GM06990 (cell line): ENCODE results near the gene ANKMY1.

Source experiments
- DNase-seq: peaks from one replicate; pipeline ENCODE4 v3.0.0-alpha.2; 2011; ENCODE audit not compliant: insufficient read length; ENCODE audit errors: extremely low read depth
- H3K27me3 ChIP-seq: replicated peaks from 2 replicates; pipeline ENCODE4 v1.6.0; 2011; ENCODE audit warnings: low read length; ENCODE audit not compliant: control insufficient read depth, insufficient read depth
- H3K36me3 ChIP-seq: 2 replicates; pipeline ENCODE4 v1.5.1; 2011; ENCODE audit warnings: low read length; ENCODE audit not compliant: control insufficient read depth, insufficient read depth
- H3K4me3 ChIP-seq: replicated peaks from 2 replicates; pipeline ENCODE4 v1.5.1; 2011; ENCODE audit warnings: low read depth, mild to moderate bottlenecking, control low read depth, low read length
- CTCF ChIP-seq: IDR thresholded peaks from 2 replicates; pipeline ENCODE4 v1.5.1; 2011; ENCODE audit warnings: low read length, control low read depth, mild to moderate bottlenecking, inconsistent platforms; ENCODE audit not compliant: insufficient read depth, poor library complexity, severe bottlenecking

The ANKMY1 gene

GRCh38 chr2:240451108-240451611 is 106.6 kb downstream of the ANKMY1 start:
- Histone ChIP-seq H3K27me3 (peaks cover 4% of the 10 kb centered on the region), H3K36me3 (no peaks in the 10 kb centered on the region), H3K4me3 (no peak overlapping the region)
- no peak for DNase-seq
- TF ChIP-seq CTCF = no peak

- no peak for TF ChIP-seq CTCF
These were observed 107.2 kb downstream of the ANKMY1 start for GRCh38 chr2:240450532-240451107.

DNA sequence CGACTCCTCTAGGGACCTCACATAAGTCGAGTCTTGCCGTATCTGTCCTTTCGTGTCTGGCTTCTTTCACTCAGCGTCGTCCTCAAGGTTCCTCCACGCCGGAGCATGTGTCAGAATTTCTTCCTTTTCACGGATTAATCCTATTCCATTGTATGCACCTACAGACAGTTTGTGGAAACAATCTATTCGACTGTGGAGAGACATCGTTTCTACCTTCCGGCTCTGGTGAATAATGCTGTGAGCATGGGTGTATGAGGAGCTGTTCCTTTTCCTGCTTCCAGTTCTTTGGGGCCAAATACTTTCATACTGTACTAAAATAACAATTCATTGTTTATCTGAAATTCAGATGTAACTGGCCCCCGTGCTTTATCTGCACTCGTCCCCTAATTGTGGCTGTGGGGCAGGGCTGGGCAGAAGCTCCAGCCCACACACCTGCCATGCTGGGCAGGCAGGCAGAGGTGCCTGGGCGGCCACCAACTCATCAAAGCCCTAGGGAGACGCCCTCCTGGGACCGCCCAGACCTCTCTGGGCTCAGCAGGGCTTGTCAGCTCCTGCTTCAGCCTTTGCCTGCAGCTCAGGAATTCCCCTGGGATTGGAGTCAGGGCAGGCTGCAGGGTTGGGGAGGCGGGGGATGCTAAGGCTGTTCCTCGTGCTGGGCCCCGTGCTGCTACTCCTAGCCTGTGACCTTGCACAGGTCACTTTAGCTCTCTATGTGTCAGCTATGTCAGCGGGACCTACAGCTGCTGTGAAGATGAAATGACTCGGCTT is 107.8 kb downstream of the ANKMY1 start:
- Histone ChIP-seq H3K36me3 (no peaks in the 10 kb centered on the region), H3K4me3 (no peak overlapping the region), H3K27me3 (peaks cover 4% of the 10 kb centered on the region)
- TF ChIP-seq CTCF = no peak
- no peak for DNase-seq

More at GRCh38 chr2:240450532-240451107, 107.2 kb downstream of the ANKMY1 start:
- DNase-seq = no peak
- Histone ChIP-seq H3K36me3 (no peaks in the 10 kb centered on the region), H3K27me3 (peaks cover 4% of the 10 kb centered on the region), H3K4me3 (no peak overlapping the region)

GRCh38 chr2:240448387-240449274 is 109.2 kb downstream of the ANKMY1 start:
- no peak for DNase-seq
- peaks cover 4% of the 10 kb centered on the region for H3K27me3 ChIP-seq
- no peak overlapping the region for H3K4me3 ChIP-seq
- no peak for TF ChIP-seq CTCF
- no peaks in the 10 kb centered on the region for H3K36me3 ChIP-seq

DNA sequence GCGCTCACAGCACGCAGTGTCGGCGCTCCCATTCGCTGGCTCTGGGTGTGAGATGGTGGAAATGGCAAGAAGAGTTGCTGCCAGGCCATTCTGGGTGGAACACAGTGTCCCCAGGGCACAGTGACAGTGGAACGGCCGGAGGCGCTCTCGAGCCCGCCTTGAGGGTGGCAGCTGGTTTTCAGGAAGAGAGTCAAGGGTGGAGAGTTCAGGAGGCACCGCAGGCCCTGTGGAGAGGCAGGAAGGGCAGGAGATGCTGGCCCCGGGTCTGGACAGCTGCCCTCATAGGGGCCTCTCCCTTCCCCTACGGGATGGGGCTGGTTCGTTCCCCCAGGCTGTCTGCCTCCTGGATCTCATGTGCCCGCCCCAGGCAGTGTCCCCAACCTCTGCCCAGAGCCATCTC is 109.9 kb downstream of the ANKMY1 start:
- peaks cover 4% of the 10 kb centered on the region for H3K27me3 ChIP-seq

More for the DNA sequence above, 109.9 kb downstream of the ANKMY1 start:
- no peak for TF ChIP-seq CTCF
- H3K4me3 ChIP-seq = no peak overlapping the region
- H3K36me3 ChIP-seq = no peaks in the 10 kb centered on the region
- no peak for DNase-seq
